Ovary (tissue), 3 donors: ENCODE results near the gene ELOB.

Source experiments
- EP300 ChIP-seq: sonication (generic); formaldehyde crosslinking; IDR thresholded peaks from one replicate; pipeline ENCODE4 v1.6.1; 2017; ENCODE audit warnings: antibody characterized with exemption
- POLR2A ChIP-seq: fragments of 450-650 bp; IDR thresholded peaks from one replicate; pipeline ENCODE4 v1.6.1; 2017; ENCODE audit warnings: antibody characterized with exemption, mild to moderate bottlenecking, moderate library complexity
- TF ChIP-seq, protein P1 (sequence below), 3 donors: fragments of 450-650 bp in 2 of 3; fragments of 200-600 bp in 1 of 3; IDR thresholded peaks; one replicate each; pipeline versions ENCODE4 v1.5.1 to v1.8.0; 2016 to 2022; ENCODE audit warnings: antibody characterized with exemption in 3 of 3, mild to moderate bottlenecking in 1 of 3
- donor health status: DM: no; HTN: no; CAD: no.

DNA sequence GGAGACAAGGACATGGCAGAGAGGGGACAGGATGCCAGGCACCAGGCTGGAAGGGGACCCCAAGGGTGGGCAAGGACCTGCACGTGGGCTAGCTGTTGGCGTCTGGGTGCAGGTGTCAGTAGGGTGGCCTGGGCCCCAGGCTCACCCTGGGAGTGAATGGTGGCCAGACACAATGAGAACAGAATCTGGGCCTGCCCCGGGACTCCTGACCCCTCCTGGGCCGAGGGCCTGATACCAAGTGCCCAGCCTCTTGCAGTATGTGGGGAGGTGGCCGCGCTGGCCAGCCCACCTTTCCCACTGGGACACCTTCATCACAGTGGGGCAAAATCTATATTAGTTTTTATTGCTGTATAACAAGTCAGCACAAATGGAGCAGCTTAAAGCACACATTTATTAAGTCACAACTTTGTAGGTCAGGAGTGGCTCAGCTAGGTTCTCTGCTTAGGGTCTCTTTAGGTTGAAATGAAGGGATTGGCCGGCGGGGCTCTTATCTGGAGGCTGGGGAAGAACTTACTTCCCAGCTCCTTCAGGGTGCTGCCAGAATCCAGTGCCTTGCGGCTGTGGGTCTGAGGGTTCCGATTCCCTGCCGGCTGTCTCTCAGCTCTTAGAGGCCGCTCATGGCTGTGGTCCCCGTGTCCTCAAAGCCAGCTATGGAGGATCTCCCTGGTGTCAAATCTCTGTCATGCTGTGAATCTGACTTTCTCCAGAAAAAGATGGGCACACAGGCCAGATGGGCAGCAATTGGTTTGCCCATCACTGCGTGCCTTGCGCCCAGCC, 6.7 kb upstream of the ELOB start:
- TF ChIP-seq, protein P1, sequence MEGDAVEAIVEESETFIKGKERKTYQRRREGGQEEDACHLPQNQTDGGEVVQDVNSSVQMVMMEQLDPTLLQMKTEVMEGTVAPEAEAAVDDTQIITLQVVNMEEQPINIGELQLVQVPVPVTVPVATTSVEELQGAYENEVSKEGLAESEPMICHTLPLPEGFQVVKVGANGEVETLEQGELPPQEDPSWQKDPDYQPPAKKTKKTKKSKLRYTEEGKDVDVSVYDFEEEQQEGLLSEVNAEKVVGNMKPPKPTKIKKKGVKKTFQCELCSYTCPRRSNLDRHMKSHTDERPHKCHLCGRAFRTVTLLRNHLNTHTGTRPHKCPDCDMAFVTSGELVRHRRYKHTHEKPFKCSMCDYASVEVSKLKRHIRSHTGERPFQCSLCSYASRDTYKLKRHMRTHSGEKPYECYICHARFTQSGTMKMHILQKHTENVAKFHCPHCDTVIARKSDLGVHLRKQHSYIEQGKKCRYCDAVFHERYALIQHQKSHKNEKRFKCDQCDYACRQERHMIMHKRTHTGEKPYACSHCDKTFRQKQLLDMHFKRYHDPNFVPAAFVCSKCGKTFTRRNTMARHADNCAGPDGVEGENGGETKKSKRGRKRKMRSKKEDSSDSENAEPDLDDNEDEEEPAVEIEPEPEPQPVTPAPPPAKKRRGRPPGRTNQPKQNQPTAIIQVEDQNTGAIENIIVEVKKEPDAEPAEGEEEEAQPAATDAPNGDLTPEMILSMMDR (IDR thresholded peaks at IDR 0.05) = no peak
- TF ChIP-seq EP300 (no peak), POLR2A (no peak)
